HG03196 (cell line): Measurements from ENCODE around the gene PHACTR3.

ENCODE experiments used
- ATAC-seq: cut with Tn5 transposase; IDR thresholded peaks from one replicate; pipeline ENCODE4 v1.9.1; 2021; ENCODE audit not compliant: unreplicated experiment

The PHACTR3 gene

GRCh38 chr20:59588236-59588855 lies 16.0 kb upstream of the PHACTR3 start:
- ATAC-seq: no peak

GRCh38 chr20:59589086-59589684 lies 15.2 kb upstream of the PHACTR3 start:
- no peak for ATAC-seq

- ATAC-seq: no peak
These were observed 13.3 kb upstream of the PHACTR3 start for GRCh38 chr20:59591061-59591460.

- ATAC-seq: no peak
These were observed 7.7 kb upstream of the PHACTR3 start for GRCh38 chr20:59596690-59597089.

GRCh38 chr20:59597240-59597639 lies 7.1 kb upstream of the PHACTR3 start:
- ATAC-seq: no peak

GRCh38 chr20:59598625-59599310 lies 5.6 kb upstream of the PHACTR3 start:
- ATAC-seq: no peak

- ATAC-seq: no peak
These were observed 4.4 kb upstream of the PHACTR3 start for GRCh38 chr20:59599941-59600340.

GRCh38 chr20:59600472-59600871 lies 3.9 kb upstream of the PHACTR3 start:
- no peak for ATAC-seq

GRCh38 chr20:59602546-59603080 lies 1.7 kb upstream of the PHACTR3 start:
- ATAC-seq: no peak

- no peak for ATAC-seq
These were observed 1.2 kb upstream of the PHACTR3 start for GRCh38 chr20:59603176-59603575.

- ATAC-seq: no peak
These were observed 631 bp downstream of the PHACTR3 start for GRCh38 chr20:59604741-59605600.

GRCh38 chr20:59605601-59606364 lies 1.4 kb downstream of the PHACTR3 start:
- ATAC-seq: no peak

- no peak for ATAC-seq
These were observed 2.2 kb downstream of the PHACTR3 start for GRCh38 chr20:59606566-59606965.

GRCh38 chr20:59608396-59608795 lies 4.1 kb downstream of the PHACTR3 start:
- no peak for ATAC-seq

GRCh38 chr20:59608871-59609270 lies 4.5 kb downstream of the PHACTR3 start:
- no peak for ATAC-seq

GRCh38 chr20:59611286-59611685 lies 6.9 kb downstream of the PHACTR3 start:
- no peak for ATAC-seq

- ATAC-seq: no peak
These were observed 9.5 kb downstream of the PHACTR3 start for GRCh38 chr20:59613861-59614260.

GRCh38 chr20:59614714-59615113 lies 10.4 kb downstream of the PHACTR3 start:
- no peak for ATAC-seq

GRCh38 chr20:59616306-59616705 lies 12.0 kb downstream of the PHACTR3 start:
- no peak for ATAC-seq

GRCh38 chr20:59617221-59617620 lies 12.9 kb downstream of the PHACTR3 start:
- no peak for ATAC-seq
